IPS DF 6.9 (cell line): ENCODE results near the gene NLGN4Y.
"Not testable (repeated sequence)": the region's sequence is repeated elsewhere in the genome, so short reads cannot be mapped to it uniquely, and the experiment has no call there.

Source experiments
- DNase-seq: peaks from one replicate; pipeline ENCODE4 v3.0.0-alpha.2; 2013; ENCODE audit warnings: low read depth, low spot score
- H3K27ac ChIP-seq: one replicate; pipeline ENCODE4 v1.5.1; 2013; ENCODE audit warnings: low read length, control low read depth
- H3K27me3 ChIP-seq: 2 replicates; pipeline ENCODE4 v1.6.1; 2013; ENCODE audit warnings: mild to moderate bottlenecking, low read length; ENCODE audit not compliant: control insufficient read depth, insufficient read depth
- H3K36me3 ChIP-seq: 2 replicates; pipeline ENCODE4 v1.6.1; 2013; ENCODE audit warnings: low read length; ENCODE audit not compliant: control insufficient read depth, insufficient read depth
- H3K4me1 ChIP-seq: 2 replicates; pipeline ENCODE4 v1.6.1; 2013; ENCODE audit warnings: low read length; ENCODE audit not compliant: control insufficient read depth, insufficient read depth
- H3K4me3 ChIP-seq: 2 replicates; pipeline ENCODE4 v1.5.1; 2013; ENCODE audit warnings: mild to moderate bottlenecking, low read length
- H3K9me3 ChIP-seq: 2 replicates; pipeline ENCODE4 v1.6.1; 2013; ENCODE audit warnings: low read length, inconsistent platforms; ENCODE audit not compliant: control insufficient read depth, insufficient read depth
- WGBS: extraction: QIAGEN DNeasy Blood & Tissue Kit; methylation state at CpG from one replicate; pipeline ENCODE4 v1.1.7; 2013; ENCODE audit warnings: mixed read lengths, missing lambda C conversion rate; ENCODE audit not compliant: insufficient read length, insufficient coverage; 5-methylcytosine and 5-hydroxymethylcytosine counted together

The NLGN4Y gene

GRCh38 chrY:14828531-14828930 is 304.2 kb downstream of the NLGN4Y start:
- Histone ChIP-seq H3K27me3 (no peaks in the 10 kb centered on the region), H3K9me3 (no peaks in the 10 kb centered on the region), H3K4me3 (no peak overlapping the region), H3K27ac (no peak overlapping the region), H3K36me3 (peaks cover 5% of the 10 kb centered on the region; the same call in 1 of the 2 replicates), H3K4me1 (no peaks in the 10 kb centered on the region)
- no peak for DNase-seq
- WGBS, result no CpG with 5 or more reads among the region's 5 CpGs

GRCh38 chrY:14829366-14829885 is 305.1 kb downstream of the NLGN4Y start:
- H3K36me3 ChIP-seq, result peaks cover 5% of the 10 kb centered on the region; the same call in 1 of the 2 replicates
- H3K9me3 ChIP-seq, result no peaks in the 10 kb centered on the region
- no peaks in the 10 kb centered on the region for H3K4me1 ChIP-seq
- no peak for DNase-seq
- no peak overlapping the region for H3K4me3 ChIP-seq
- WGBS, result no CpG with 5 or more reads among the region's 9 CpGs
- H3K27me3 ChIP-seq, result no peaks in the 10 kb centered on the region
- H3K27ac ChIP-seq, result no peak overlapping the region

GRCh38 chrY:14834103-14835060 is 310.1 kb downstream of the NLGN4Y start:
- WGBS, result no CpG with 5 or more reads among the region's 4 CpGs
- H3K27me3 ChIP-seq, result no peaks in the 10 kb centered on the region

GRCh38 chrY:14837466-14837865 is 313.1 kb downstream of the NLGN4Y start:
- Histone ChIP-seq H3K36me3 (no peaks in the 10 kb centered on the region), H3K9me3 (no peaks in the 10 kb centered on the region), H3K4me1 (no peaks in the 10 kb centered on the region), H3K27me3 (no peaks in the 10 kb centered on the region), H3K27ac (no peak overlapping the region), H3K4me3 (no peak overlapping the region)
- WGBS, result no CpG with 5 or more reads among the region's 3 CpGs
- DNase-seq, result no peak

More at GRCh38 chrY:14834103-14835060, 310.1 kb downstream of the NLGN4Y start:
- no peak overlapping the region for H3K27ac ChIP-seq
- no peaks in the 10 kb centered on the region for H3K4me1 ChIP-seq
- DNase-seq, result no peak
- H3K36me3 ChIP-seq, result peaks cover 5% of the 10 kb centered on the region; the same call in 1 of the 2 replicates
- no peak overlapping the region for H3K4me3 ChIP-seq
- no peaks in the 10 kb centered on the region for H3K9me3 ChIP-seq

- Histone ChIP-seq H3K9me3 (no peaks in the 10 kb centered on the region), H3K27ac (no peak overlapping the region), H3K36me3 (no peaks in the 10 kb centered on the region), H3K27me3 (no peaks in the 10 kb centered on the region), H3K4me1 (no peaks in the 10 kb centered on the region), H3K4me3 (no peak overlapping the region)
- WGBS, result no CpG with 5 or more reads among the region's 1 CpG
- DNase-seq, result no peak
These were observed 326.4 kb downstream of the NLGN4Y start for GRCh38 chrY:14850734-14851133.

GRCh38 chrY:14860448-14860847 is 336.1 kb downstream of the NLGN4Y start:
- Histone ChIP-seq H3K27me3 (no peaks in the 10 kb centered on the region), H3K36me3 (no peaks in the 10 kb centered on the region), H3K9me3 (no peaks in the 10 kb centered on the region), H3K4me3 (no peak overlapping the region), H3K4me1 (no peaks in the 10 kb centered on the region; the same call in 1 of the 2 replicates), H3K27ac (no peak overlapping the region)
- DNase-seq, result no peak

- no CpG with 5 or more reads among the region's 8 CpGs for WGBS
- H3K4me3 ChIP-seq, H3K36me3 ChIP-seq, H3K27ac ChIP-seq, H3K27me3 ChIP-seq, H3K4me1 ChIP-seq, H3K9me3 ChIP-seq, DNase-seq: not testable (repeated sequence)
These were observed 336.7 kb downstream of the NLGN4Y start for GRCh38 chrY:14861033-14861432.

GRCh38 chrY:14871971-14872370 is 347.6 kb downstream of the NLGN4Y start:
- Histone ChIP-seq H3K9me3 (no peaks in the 10 kb centered on the region), H3K27ac (no peak overlapping the region), H3K36me3 (no peaks in the 10 kb centered on the region), H3K4me3 (no peak overlapping the region), H3K27me3 (no peaks in the 10 kb centered on the region), H3K4me1 (no peaks in the 10 kb centered on the region)
- DNase-seq, result no peak
- WGBS, result no CpG with 5 or more reads among the region's 2 CpGs
